VCaP (cell line): ENCODE results near the gene IGFBP4.

ENCODE experiments used
- H3K27ac ChIP-seq: fragments of 450-650 bp; 2 replicates; pipeline ENCODE4 v1.5.1; 2017
- TF ChIP-seq, protein P1 (sequence below): fragments of 450-650 bp; conservative IDR thresholded peaks from 2 replicates; pipeline ENCODE4 v1.5.1; 2017; ENCODE audit warnings: mild to moderate bottlenecking, moderate library complexity

The IGFBP4 gene

DNA sequence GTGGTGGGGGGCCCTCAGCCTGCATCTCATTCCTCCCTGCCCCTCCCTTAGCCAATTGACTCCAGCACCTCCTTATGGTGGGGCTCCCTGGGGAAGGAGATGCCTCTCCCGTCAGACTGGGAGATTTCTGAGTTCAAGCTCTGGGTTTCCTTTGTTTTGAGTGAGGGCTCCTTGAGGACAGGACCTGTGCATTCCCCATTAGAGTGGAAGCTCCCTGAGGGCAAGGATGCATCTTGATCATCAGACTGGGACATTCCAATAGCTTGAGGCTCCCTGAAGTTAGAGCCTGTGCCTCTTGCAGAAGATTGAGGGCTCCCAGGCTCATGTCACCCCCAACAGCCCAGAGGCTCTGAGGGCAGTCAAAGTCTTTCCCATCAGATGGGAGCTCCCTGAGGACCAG lies 34.5 kb downstream of the IGFBP4 start:
- no peak overlapping the region for H3K27ac ChIP-seq

DNA sequence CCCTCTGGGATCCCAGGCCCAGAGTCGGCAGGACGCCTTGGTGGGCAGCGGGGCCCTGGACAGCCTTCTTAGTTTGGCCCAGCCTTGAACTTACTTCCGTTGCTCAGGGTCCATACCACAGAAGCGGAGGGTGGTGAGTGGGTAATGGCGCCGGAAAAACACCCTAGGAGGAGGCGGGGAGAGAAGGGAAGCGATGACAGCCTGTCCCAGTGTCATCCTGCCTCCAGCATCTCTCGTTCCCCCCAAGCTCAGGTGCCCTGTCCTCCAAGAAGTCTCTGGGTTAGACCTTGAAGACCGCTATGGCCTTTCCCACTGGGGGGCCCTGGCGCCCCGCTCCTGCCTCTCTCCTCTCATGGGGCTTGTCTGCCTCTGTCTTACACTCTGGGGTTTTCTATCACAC lies 35.2 kb downstream of the IGFBP4 start:
- TF ChIP-seq, protein P1, sequence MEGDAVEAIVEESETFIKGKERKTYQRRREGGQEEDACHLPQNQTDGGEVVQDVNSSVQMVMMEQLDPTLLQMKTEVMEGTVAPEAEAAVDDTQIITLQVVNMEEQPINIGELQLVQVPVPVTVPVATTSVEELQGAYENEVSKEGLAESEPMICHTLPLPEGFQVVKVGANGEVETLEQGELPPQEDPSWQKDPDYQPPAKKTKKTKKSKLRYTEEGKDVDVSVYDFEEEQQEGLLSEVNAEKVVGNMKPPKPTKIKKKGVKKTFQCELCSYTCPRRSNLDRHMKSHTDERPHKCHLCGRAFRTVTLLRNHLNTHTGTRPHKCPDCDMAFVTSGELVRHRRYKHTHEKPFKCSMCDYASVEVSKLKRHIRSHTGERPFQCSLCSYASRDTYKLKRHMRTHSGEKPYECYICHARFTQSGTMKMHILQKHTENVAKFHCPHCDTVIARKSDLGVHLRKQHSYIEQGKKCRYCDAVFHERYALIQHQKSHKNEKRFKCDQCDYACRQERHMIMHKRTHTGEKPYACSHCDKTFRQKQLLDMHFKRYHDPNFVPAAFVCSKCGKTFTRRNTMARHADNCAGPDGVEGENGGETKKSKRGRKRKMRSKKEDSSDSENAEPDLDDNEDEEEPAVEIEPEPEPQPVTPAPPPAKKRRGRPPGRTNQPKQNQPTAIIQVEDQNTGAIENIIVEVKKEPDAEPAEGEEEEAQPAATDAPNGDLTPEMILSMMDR: no peak
- H3K27ac ChIP-seq: no peak overlapping the region

More for the DNA sequence above, 34.5 kb downstream of the IGFBP4 start:
- TF ChIP-seq, protein P1: no peak

DNA sequence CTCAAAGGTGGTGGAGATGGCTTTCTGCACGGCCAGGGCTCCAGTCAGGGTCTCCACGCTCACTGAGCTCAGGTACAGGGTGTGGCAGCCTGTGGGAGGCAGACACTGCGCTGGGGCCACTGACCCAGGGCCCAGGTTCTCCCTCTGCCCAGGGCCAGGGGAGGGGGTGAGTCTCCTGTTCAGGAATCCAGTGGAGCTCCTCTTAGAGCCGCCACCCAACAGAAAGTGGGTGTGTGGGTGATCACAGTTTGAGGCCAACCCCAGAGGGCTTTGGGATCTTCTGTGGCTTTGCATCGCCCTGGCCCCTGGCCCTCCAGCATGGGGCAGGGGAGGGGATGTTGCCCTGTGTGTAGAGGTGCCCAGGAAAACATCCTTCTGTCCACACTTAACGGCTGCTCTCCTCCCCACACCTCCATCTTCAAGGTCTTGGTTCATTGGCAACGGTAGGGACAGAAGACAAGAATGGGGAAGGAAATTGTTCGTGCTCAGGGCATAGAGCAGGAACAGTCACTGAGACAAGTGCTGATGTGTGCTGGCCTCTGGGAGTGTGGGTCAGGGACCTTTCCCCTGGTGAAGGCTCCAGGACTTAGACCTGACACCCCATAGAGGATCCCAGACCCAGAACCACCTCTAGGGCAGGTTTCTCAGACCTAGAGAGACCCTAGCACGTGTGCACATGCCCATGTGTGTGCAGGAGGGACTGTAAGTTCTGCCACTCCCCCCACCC lies 36.7 kb downstream of the IGFBP4 start:
- TF ChIP-seq, protein P1: no peak
- H3K27ac ChIP-seq: no peak overlapping the region

DNA sequence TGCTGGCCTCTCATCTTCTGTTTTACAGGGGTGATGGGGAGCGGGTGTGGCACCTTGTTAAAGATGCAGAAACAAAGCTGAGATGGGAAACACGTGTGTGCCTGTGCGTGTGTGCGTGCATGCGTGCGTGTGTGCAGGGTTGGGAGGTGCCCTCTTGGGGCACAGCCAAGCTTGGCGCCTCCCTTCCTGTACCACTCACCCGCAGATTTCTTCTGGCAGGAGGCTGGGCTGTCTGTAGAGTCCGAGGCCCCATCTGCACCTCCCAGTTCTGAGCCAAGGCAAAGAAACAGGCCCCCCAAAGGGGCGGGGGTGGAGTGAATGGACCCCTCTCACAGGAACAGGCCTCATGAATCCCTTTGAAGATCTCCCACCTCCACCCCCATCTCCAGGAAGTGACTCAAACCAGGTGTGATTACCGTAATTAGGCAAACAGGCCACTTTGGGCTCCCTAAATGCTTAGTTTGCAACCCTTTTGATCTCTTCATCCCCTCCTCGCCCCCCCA lies 37.3 kb downstream of the IGFBP4 start:
- no peak overlapping the region for H3K27ac ChIP-seq
- TF ChIP-seq, protein P1: no peak

DNA sequence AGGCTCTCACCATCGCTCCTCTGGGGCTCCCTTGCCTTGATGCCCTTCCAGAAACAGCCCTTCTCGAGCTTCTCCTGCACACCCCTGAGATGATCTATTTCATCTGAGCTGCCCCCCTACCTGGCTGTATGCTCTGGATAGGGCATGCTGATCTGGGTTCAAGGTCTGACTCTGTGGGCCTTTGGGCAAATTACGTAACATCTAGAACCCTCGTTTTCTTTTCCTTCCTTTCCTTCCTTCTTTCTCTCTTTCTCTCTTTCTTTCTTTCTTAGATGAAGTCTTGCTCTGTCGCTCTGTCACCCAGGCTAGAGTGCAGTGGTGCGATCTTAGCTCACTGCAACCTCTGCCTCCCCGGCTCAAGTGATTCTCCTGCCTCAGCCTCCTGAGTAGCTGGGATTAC lies 37.9 kb downstream of the IGFBP4 start:
- no peak overlapping the region for H3K27ac ChIP-seq
- TF ChIP-seq, protein P1: no peak

DNA sequence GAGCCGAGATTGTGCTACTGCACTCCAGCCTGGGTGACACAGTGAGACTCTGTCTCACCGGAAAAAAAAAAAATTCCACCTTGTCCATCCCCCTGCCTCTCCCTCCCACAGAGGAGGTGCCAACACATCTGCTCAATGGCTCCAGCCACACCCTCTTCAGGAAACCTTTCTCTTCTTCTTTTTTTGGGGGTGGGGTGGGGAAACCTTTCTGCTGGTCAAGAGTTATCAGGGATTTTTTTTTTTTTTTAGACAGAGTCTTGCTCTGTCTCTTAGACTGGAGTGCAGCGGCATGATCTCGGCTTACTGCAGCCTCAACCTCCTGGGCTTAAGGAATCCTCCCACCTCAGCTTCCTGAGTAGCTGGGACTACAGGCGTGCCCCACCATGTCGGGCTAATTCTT lies 39.5 kb downstream of the IGFBP4 start:
- TF ChIP-seq, protein P1: no peak
- no peak overlapping the region for H3K27ac ChIP-seq

DNA sequence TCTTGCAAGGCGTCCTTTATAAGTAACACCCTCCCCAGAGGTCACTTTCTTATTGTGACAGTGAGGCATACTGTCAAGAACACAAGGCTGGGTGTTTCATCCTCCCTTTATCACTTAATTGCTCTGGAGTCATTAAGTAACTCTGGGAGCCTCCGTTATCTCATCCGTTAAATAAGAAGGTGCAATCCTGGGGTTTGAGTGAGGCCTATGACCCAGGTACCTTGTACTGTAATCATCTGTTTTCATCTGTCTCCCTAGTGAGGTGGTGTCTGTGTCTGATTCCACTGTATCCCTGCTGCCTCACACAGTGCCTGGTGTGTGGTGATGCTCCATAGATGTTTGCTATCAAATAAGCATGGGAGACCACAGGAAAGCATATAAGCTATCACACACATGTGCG lies 40.4 kb downstream of the IGFBP4 start:
- H3K27ac ChIP-seq: no peak overlapping the region
- TF ChIP-seq, protein P1: no peak
